Lower lobe of right lung (tissue), 2 donors: ENCODE measurements around the gene IRF3. TPM values are rescaled to one million over a fixed set of nuclear protein-coding genes. Genes with fewer than 3 reads are reported as not detected.

ENCODE experiments used
- ATAC-seq, 2 donors: fragments of 200-7000 bp; cut with Tn5 transposase; one replicate each; pipeline ENCODE4 v1.9.1; 2020 to 2022; ENCODE audit warnings: mild to moderate bottlenecking in 2 of 2, moderate library complexity in 2 of 2
- DNase-seq: peaks from one replicate; pipeline ENCODE4 v3.0.0-alpha.2; 2020
- H3K27ac ChIP-seq: fragments of 200-600 bp; one replicate; pipeline ENCODE4 v1.8.0; 2022
- H3K27me3 ChIP-seq: fragments of 200-600 bp; one replicate; pipeline ENCODE4 v1.8.0; 2022; ENCODE audit warnings: low read depth
- H3K36me3 ChIP-seq: fragments of 200-600 bp; one replicate; pipeline ENCODE4 v1.8.0; 2022; ENCODE audit warnings: mild to moderate bottlenecking
- H3K4me1 ChIP-seq: fragments of 200-600 bp; one replicate; pipeline ENCODE4 v1.8.0; 2022
- H3K4me3 ChIP-seq: fragments of 200-600 bp; one replicate; pipeline ENCODE4 v1.8.0; 2022; ENCODE audit warnings: mild to moderate bottlenecking
- H3K9me3 ChIP-seq: fragments of 200-600 bp; one replicate; pipeline ENCODE4 v1.8.0; 2022
- intact Hi-C: fragments of 100-400 bp; cut with DNase I; formaldehyde crosslinking; loops from one replicate; pipeline ENCODE4 v1.11.0; 2022
- total RNA-seq: library from RNA; stranded (reverse); fragmentation: NEBNext Ultra II Directional; extraction: Animal tissue kit (Norgen Biotek cat#: 25700); gene quantifications from one replicate; pipeline ENCODE4 v1.2.1, GENCODE V29; 2021
- TF ChIP-seq, protein P1 (sequence below): fragments of 200-600 bp; IDR thresholded peaks from one replicate; pipeline ENCODE4 v1.8.0; 2022; ENCODE audit warnings: antibody characterized with exemption, mild to moderate bottlenecking
- donor health status: DM: no; HTN: yes; CAD: no; lungs with severe emphysema.

Gene IRF3
- total RNA-seq, 1 donor from 2014 or later, result 99.8 TPM

DNA sequence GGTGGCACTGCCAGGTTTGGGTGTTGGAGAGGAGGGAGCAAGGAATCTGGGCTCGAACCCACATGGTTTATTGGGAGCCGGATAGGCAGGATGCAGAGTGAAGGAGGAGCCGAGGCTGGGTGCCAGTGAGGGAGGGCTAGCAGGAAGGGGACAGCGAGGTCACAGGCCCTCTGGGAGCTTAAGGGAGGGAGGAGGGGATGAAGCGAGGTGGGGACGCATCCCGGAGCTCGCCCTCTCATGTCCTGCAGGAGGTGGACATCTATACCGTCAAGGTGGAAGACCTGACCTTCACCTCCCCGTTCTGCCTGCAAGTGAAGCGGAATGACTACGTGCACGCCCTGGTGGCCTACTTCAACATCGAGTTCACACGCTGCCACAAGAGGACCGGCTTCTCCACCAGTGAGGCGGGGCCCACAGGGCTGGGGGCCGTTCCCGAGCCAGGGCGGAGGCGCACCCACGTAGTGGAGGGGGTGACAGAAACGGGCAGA is 20.2 kb upstream of the IRF3 start:
- no peaks in the 10 kb centered on the region for H3K9me3 ChIP-seq
- H3K4me3 ChIP-seq, result peak overlapping the region; percentile 63
- intact Hi-C loops, result no loop called here
- H3K4me1 ChIP-seq, result peaks cover 24% of the 10 kb centered on the region
- peaks cover 72% of the 10 kb centered on the region for H3K36me3 ChIP-seq
- no peak for ATAC-seq
- peaks cover 17% of the 10 kb centered on the region for H3K27me3 ChIP-seq
- no peak for DNase-seq
- TF ChIP-seq, protein P1, sequence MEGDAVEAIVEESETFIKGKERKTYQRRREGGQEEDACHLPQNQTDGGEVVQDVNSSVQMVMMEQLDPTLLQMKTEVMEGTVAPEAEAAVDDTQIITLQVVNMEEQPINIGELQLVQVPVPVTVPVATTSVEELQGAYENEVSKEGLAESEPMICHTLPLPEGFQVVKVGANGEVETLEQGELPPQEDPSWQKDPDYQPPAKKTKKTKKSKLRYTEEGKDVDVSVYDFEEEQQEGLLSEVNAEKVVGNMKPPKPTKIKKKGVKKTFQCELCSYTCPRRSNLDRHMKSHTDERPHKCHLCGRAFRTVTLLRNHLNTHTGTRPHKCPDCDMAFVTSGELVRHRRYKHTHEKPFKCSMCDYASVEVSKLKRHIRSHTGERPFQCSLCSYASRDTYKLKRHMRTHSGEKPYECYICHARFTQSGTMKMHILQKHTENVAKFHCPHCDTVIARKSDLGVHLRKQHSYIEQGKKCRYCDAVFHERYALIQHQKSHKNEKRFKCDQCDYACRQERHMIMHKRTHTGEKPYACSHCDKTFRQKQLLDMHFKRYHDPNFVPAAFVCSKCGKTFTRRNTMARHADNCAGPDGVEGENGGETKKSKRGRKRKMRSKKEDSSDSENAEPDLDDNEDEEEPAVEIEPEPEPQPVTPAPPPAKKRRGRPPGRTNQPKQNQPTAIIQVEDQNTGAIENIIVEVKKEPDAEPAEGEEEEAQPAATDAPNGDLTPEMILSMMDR, result no peak
- H3K27ac ChIP-seq, result peak overlapping the region; percentile 46

DNA sequence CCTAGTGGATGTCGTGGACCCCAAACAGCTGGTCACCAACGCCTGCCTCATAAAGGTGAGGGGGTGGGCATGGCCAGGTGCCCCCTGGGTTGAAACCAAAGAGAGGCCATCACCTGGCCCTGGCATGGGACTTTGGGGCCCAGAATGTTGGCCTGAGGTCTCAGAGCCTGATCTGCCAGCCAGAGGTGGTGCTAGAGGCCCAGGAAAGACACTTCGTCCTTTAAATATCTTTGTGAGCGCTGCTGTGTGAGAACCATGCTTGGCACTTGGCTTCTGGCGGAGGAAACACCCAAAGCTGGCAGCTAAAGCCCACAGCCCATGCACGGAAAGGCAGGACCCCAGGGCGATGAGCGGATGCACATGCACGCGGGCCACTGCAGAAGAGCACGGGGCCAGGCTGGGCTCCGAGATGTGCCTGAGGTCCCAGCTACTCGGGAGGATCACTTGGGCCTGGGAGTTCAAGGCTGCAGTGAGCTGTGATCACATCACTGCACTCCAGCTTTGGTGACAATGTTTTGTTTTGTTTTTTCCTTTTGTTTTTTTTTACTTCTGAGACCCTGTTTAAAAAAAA is 19.4 kb upstream of the IRF3 start:
- no peak for DNase-seq
- no peak overlapping the region for H3K27ac ChIP-seq
- H3K9me3 ChIP-seq, result no peaks in the 10 kb centered on the region
- H3K4me1 ChIP-seq, result peaks cover 24% of the 10 kb centered on the region
- H3K27me3 ChIP-seq, result peaks cover 10% of the 10 kb centered on the region
- no peak for ATAC-seq
- H3K4me3 ChIP-seq, result no peak overlapping the region
- H3K36me3 ChIP-seq, result peaks cover 78% of the 10 kb centered on the region
- TF ChIP-seq, protein P1, result no peak
- intact Hi-C loops, result no loop called here

DNA sequence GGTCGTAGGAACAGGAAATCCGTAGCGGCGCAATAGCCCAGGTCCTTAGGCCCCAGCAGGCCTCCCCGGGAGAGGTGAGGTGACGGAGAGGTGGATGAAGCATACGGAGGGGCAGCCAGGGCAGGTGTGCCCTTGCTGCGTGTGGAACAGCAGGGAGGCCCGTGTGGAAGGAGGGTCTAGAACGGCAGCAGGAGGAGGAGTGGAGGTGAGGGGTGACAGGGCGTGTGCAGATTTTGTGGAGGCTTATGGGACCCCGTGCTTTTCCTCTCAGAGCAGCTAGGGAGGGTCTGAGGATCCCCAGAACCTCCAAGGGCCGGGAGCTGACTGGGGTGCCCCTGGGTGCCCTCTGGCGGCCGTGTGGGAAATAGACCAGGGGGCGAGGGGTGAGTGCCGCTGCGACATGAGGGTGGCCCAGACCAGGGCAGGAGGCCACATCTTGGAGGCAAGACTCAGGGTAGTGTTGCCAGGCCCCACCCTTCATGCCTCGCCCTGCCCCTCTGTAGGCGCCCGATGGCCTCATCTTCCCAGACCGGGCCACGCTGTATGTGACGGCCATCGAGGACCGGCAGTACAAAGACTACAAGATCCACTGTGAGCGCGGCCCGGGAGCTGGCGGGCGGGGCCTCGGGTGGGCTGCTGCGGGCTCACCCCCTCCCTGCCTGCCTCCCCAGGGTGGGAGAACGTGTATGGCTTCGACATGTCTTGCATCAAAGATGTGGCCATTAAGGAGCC is 18.8 kb upstream of the IRF3 start:
- intact Hi-C loops, result no loop called here
- ATAC-seq (no peak), DNase-seq (no peak)
- Histone ChIP-seq H3K4me3 (no peak overlapping the region), H3K36me3 (peaks cover 78% of the 10 kb centered on the region), H3K9me3 (no peaks in the 10 kb centered on the region), H3K27me3 (peaks cover 3% of the 10 kb centered on the region), H3K27ac (no peak overlapping the region), H3K4me1 (peaks cover 19% of the 10 kb centered on the region)
- TF ChIP-seq, protein P1, result peak; percentile 39

DNA sequence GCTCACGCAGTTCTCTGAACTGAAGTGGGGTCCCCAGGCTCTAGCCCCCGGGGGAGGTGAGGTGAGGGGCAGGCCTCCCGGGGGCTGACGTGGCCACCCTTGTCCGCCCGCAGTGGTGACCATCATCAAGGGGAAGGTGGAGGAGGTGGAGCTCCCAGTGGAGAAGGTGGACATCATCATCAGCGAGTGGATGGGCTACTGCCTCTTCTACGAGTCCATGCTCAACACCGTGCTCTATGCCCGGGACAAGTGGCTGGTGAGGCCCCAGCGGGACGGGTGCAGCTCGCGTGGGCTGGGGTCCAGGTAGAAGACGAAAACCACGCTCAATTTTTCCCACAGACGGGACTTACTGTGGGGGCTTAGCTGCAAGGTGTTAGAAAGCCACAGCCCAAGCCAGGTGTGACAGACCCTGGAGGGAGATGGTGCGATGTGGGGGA is 18.2 kb upstream of the IRF3 start:
- H3K27ac ChIP-seq, result no peak overlapping the region
- intact Hi-C loops, result no loop called here
- peaks cover 78% of the 10 kb centered on the region for H3K36me3 ChIP-seq
- ATAC-seq (no peak), DNase-seq (no peak)
- H3K4me3 ChIP-seq, result no peak overlapping the region
- TF ChIP-seq, protein P1, result no peak
- H3K27me3 ChIP-seq, result no peaks in the 10 kb centered on the region
- H3K4me1 ChIP-seq, result peaks cover 19% of the 10 kb centered on the region
- no peaks in the 10 kb centered on the region for H3K9me3 ChIP-seq

DNA sequence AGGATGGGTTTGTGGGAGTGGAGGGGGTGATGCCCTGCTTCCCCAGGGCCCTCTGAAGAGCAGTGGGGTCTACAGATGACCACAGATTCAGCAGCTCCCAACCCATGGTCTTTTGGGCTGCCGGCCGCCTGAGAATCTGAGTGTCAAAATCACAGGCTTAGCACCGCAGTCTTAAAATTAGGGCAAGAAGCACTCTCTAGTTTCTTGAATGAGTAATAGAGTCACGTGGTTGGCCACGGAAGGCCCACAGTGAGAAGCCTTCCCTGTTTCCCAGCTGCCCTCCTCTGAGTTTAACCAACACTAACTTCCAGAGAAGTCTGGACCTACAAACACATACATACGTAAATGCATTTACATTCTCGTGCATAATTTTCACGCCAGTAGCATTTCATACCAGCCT is 16.6 kb upstream of the IRF3 start:
- DNase-seq, result no peak
- H3K36me3 ChIP-seq, result peaks cover 67% of the 10 kb centered on the region
- H3K4me1 ChIP-seq, result peaks cover 30% of the 10 kb centered on the region
- TF ChIP-seq, protein P1, result no peak
- intact Hi-C loops, result no loop called here
- ATAC-seq, result no peak
- H3K27me3 ChIP-seq, result no peaks in the 10 kb centered on the region
- no peak overlapping the region for H3K4me3 ChIP-seq
- H3K27ac ChIP-seq, result no peak overlapping the region
- H3K9me3 ChIP-seq, result no peaks in the 10 kb centered on the region
